Stromal cell of bone marrow (primary cell): Measurements from ENCODE around the gene HEY2.

Experiments
- DNase-seq: peaks from one replicate; pipeline ENCODE4 v3.0.0-alpha.2; 2012; ENCODE audit warnings: low read depth

Gene HEY2

DNA sequence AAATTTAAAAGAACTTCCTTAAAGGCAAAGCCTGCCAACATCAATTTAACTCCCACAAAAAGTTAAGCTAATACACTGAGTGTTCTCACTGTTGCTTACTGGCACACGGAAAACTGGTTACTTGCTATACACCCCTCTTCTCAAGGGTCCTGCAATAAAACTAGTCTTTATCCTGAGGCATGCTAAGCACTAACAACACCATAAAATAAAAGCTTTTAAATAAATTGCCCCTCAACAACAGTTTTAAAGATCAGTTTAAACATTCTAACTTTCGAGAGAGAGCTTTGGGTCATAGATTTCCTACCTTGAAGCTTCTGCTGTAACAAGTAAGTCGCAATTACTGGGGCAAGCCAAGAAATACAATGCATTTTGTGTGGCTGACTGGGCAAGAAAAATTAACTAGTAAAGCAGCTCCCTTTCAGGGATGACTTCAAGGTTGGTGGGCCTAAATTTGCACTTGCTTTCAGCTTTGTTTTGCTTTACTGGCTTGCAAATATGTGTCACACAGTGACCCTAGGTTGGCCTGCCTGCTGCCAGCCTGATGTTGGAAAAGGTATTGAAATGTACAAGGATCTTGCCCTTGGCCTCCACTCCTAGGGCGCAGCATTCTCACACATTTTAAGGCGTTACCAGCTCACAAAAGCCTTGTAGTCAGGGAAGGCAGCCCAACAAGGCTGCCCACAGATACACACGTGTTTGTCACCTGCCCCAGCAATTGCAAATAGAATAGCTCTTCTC, 4.0 kb upstream of the HEY2 start:
- DNase-seq, result no peak

DNA sequence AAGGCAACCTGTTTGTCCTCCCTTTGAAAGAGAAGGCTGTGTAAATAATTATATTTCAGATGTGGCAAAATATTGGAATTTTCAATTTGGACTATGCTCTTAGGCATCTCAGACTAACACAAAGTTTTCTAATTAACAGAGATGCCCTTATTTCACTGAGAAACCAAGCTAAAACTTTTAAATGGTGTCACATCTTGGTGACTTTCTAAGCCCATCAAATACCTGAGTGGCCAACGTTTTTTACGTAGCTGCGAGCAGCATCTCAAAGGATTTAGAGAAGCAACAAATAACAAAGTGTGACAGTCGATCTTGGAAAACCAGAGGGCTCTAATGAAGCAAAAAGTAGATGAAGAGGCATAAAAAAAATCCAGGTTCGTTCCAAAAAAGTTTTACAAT, 3.4 kb upstream of the HEY2 start:
- no peak for DNase-seq

DNA sequence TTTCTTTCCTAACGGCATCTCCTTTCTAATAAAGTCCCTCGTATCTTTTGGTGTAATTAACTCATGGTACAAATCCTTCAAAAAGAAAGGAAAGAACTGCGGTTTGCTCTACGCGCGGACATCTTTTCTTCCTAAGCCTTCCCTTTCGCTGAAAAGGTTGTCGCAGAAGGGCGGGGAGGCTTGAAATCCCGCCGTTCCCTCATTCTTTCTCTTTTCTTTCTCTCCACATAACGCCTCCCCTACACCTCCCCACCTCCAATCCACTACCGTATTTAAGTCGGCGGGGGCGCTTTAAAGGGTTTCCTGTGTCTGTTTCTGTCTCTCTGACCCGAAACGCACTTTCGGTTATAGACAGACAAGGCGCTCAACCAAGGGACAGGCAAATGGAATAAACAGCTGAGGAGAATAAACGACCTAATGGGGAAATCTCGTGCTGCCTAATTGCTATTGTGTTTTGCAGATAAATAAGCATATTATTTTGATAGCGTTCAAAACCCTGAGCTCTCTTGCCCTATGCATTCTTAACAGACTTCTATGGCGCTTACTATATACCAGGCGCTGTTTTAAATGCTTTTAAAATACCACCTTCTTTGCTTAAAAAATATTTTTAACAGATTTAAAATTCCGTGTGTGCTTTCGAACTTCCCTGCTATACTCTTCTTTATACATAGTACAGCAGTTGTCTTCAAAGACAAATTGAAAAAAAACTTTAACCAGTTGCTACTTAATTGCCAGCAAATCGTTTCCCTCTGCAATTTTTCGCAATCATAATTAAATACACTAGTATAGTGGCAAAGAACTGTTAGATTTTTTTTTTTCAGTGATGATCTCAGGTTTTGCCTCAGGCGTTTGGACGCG, 2.5 kb upstream of the HEY2 start:
- DNase-seq, result no peak

DNA sequence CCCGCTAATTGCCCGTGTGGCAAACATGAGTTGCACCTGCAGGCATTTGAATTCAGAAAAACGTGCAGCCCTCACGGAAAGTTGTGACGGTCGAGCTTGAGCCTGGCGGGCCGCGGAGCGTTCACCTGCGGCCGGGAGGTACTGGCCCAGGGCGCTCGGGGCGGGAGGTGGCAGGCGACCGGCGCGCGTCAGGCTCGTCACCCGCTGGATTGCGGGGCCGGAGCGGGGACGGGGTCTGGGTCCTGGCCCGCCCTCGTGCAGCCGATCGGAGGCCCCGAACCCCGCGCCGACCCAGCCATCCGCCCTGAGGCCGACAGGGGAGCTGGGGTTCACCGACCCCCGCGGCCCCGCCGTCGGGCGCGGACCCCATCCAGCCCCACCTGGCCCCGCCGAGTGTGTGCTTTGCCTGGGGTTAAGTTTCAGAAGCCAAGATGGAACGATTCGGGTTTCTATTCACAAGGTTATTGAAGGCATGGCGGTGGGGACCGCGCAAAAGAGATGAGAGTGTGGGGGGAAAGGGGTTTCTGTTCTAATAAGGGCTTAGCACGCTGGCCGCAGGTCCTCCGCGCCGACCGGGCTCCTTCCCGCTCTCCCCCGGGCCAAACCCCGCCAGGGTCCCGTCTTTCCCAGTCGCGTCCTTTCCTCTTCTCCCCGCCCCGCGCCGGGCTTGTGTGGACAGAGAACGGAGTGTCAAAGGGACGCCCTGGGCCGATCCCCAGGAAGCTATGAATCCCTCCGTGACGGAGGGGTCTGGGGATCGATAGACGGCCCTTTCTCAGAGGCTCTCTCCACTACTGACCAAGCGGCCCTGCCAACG, 1.6 kb upstream of the HEY2 start:
- DNase-seq, result no peak

GRCh38 chr6:125748406-125749172, 843 bp upstream of the HEY2 start:
- no peak for DNase-seq

DNA sequence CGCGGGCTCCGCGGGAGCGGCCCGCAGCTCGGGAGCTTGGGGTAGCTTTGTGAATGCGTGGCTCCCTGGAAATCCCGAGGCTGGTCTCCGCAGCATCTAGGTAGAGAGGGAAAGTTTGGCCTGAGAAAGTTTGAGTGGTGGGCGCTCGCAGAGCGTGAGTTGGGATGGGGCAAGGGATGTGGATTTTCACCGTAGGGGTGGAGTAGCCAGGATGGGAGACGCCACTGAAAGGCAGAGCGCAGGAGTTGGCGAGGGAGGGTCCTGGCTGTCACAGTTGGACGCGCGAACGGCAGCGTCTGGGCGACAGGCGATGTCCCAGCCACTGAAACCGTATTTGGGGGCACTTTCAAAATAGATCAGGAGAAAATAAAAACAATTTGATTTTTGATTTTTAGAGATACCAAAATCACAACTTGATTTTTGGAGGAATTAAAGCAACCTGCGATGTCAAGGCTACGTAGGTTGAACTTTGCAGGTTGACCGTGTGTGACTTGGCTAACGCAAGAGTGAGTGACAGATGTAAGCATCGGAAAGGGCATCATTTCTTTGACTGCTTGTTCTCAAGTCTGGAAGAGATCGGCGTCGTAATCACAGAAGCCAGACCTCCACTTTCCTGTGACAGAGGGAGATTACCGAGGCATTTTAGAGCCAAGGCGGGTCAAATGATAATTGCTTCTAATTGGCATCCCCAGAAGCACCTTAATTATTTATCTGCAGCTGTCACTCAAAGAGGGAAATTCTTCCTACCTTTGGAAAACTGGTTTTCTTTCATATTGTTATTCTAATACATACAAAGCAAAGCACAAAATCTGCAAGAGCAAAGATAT, 646 bp downstream of the HEY2 start:
- DNase-seq, result no peak

GRCh38 chr6:125750692-125751333, 1.4 kb downstream of the HEY2 start:
- DNase-seq, result no peak

DNA sequence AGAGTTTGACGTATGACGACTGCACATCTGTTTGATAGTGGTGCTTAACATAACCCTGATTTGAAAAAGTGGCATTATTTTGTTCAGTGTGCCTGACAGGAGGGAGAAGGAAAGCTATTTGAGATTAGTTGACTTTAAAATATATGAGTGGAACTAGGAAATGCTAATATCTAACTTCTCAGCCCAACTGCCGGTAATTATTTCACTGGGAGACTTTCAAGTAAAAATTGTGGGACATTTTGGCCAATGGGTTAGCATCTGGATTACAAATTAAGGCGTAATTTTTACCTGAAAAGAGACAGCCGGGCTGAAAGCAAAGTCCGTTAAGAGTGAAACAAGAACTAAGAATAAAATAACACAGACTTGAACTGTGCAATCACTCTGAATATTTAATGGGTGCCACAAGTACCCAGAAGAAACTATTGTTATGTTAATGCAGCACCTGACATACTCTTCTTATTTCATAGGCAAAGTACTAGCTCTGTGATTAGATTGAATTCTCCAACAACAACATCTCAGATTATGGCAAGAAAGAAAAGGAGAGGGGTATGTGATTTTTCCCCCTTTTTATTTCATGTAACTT, 2.0 kb downstream of the HEY2 start:
- DNase-seq, result no peak

DNA sequence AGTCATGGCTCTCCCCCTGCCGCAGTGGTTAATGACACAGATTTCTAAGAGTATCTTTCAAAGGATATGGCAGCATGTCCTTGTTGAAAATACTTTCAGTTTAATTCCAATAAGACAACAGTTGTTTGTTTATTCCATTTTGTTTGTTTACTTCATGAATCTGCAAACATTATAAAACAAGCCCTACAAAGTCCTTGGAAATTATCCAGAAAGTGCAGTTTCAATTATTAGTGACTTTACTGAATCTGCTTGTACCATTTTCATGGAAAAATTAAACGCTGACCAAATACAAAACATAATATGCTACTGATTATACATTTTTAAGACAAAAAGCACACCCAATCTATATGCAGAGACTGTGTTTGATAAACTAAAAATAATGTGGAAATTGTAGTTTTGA, 3.3 kb downstream of the HEY2 start:
- no peak for DNase-seq

- no peak for DNase-seq
Measured at GRCh38 chr6:125753218-125753936, 3.9 kb downstream of the HEY2 start.

DNA sequence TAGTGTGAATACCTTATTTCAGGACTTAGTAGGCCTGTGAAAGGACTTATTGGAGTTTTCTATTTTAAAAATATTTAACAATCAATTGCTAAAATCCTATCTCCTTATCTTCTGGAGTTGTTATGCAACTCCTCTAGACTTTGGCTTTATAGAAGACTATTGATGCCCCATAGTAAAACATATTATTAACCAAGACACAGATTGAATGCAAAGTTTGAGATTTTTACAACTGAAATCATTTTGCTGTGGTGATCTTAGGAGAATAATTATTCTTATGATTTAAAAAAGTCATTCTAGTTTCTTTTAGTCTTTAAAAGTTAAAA, 4.5 kb downstream of the HEY2 start:
- no peak for DNase-seq

GRCh38 chr6:125754566-125754965, 5.1 kb downstream of the HEY2 start:
- no peak for DNase-seq

GRCh38 chr6:125759184-125759902, 9.9 kb downstream of the HEY2 start:
- no peak for DNase-seq

DNA sequence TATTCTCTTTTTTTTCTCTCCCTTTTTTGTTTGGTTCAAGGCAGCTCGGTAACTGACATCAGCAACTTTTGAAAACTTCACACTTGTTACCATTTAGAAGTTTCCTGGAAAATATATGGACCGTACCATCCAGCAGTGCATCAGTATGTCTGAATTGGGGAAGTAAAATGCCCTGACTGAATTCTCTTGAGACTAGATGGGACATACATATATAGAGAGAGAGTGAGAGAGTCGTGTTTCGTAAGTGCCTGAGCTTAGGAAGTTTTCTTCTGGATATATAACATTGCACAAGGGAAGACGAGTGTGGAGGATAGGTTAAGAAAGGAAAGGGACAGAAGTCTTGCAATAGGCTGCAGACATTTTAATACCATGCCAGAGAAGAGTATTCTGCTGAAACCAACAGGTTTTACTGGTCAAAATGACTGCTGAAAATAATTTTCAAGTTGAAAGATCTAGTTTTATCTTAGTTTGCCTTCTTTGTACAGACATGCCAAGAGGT, 10.6 kb downstream of the HEY2 start:
- no peak for DNase-seq

DNA sequence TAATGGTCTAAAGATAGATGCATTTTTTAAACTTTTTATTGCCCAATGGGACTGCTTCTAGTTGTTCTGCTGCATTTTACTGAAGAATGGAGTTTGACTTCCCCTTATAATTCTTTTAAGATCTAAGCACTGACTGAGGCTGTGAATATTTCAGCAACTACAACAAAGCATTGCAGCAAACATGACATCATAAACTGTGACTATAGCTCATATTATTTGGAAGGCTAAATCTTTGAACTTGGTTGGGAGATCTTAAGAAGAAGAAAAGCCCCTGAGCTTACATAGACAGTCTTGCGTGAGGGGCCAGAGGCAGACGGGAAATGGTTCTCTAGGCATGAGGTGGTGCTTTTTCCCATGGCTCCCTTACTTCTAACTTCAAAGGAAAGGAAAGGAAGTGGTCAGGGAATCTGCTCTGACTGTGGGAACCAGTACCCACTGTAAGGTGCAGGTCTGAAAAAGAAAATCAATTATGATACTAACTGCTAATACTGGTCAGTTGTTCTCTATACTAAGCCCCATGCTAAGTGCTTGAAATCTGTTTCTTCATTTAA, 14.8 kb downstream of the HEY2 start:
- DNase-seq, result no peak

DNA sequence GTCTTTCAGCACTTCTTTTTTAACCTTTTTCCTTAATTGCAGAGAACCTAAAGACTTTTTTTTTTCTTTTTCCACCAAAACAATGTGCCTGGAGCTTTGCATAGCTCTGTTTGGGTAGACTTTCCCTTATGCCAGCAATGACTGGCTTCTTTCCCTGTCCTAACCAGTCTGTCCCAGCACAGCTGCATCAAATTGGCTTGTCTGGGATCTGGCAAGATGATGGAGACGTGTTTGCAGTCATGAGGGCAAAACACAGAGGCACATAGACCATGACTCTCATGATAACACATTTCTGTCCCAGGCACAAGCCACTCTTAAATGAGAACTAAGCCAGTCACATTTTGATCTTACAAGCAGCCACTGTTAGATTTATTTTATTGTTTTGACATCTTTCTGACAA, 16.5 kb downstream of the HEY2 start:
- DNase-seq, result no peak

GRCh38 chr6:125766641-125767040, 17.2 kb downstream of the HEY2 start:
- no peak for DNase-seq

GRCh38 chr6:125769147-125769783, 19.8 kb downstream of the HEY2 start:
- DNase-seq, result no peak
